ENCODE measurements around the gene TGFBR1. TPM values are rescaled to one million over a fixed set of nuclear protein-coding genes. Genes with fewer than 3 reads are reported as not detected.

Gene TGFBR1
- total RNA-seq, 3 donors from 2014 or later, result 23.7 to 71.6 (median 24.7) TPM

- H3K4me3 ChIP-seq, result no peak overlapping the region
- peaks cover 13% of the 10 kb centered on the region for H3K4me1 ChIP-seq (ENCODE audit: low read depth)
- intact Hi-C loops (cut with DNase I, micrococcal nuclease), result no loop called here
- H3K9me3 ChIP-seq, result no peaks in the 10 kb centered on the region
- no peak for TF ChIP-seq CTCF (IDR thresholded peaks at IDR 0.05)
- ATAC-seq (peak; percentile 59), DNase-seq (peak in 1 of 3 donors; percentile 11)
- H3K36me3 ChIP-seq (ENCODE audit: low read depth), result no peaks in the 10 kb centered on the region
Measured at GRCh38 chr9:99112750-99113413, 8.0 kb downstream of the TGFBR1 start.

GRCh38 chr9:99113414-99114048 is 8.6 kb downstream of the TGFBR1 start:
- Histone ChIP-seq H3K9me3 (no peaks in the 10 kb centered on the region), H3K36me3 (ENCODE audit: low read depth) (no peaks in the 10 kb centered on the region), H3K4me1 (ENCODE audit: low read depth) (peaks cover 12% of the 10 kb centered on the region), H3K4me3 (no peak overlapping the region)
- no peak for ATAC-seq
- TF ChIP-seq CTCF (IDR thresholded peaks at IDR 0.05), result no peak
- DNase-seq, result no peak
- intact Hi-C loops (cut with DNase I, micrococcal nuclease), result no loop called here

GRCh38 chr9:99114049-99114440 is 9.1 kb downstream of the TGFBR1 start:
- H3K4me3 ChIP-seq, result no peak overlapping the region
- TF ChIP-seq CTCF (IDR thresholded peaks at IDR 0.05), result no peak
- no peaks in the 10 kb centered on the region for H3K9me3 ChIP-seq
- intact Hi-C loops (cut with DNase I, micrococcal nuclease), result no loop called here
- ATAC-seq (no peak), DNase-seq (no peak)
- no peaks in the 10 kb centered on the region for H3K36me3 ChIP-seq (ENCODE audit: low read depth)
- H3K4me1 ChIP-seq (ENCODE audit: low read depth), result peaks cover 12% of the 10 kb centered on the region

GRCh38 chr9:99114846-99115500 is 10.1 kb downstream of the TGFBR1 start:
- ATAC-seq (no peak), DNase-seq (no peak)
- intact Hi-C loops (cut with DNase I, micrococcal nuclease), result no loop called here
- no peaks in the 10 kb centered on the region for H3K9me3 ChIP-seq
- TF ChIP-seq CTCF (IDR thresholded peaks at IDR 0.05), result no peak
- no peak overlapping the region for H3K4me3 ChIP-seq
- H3K4me1 ChIP-seq (ENCODE audit: low read depth), result peaks cover 12% of the 10 kb centered on the region
- H3K36me3 ChIP-seq (ENCODE audit: low read depth), result no peaks in the 10 kb centered on the region

GRCh38 chr9:99116003-99116411 is 11.1 kb downstream of the TGFBR1 start:
- no peak for TF ChIP-seq CTCF (IDR thresholded peaks at IDR 0.05)
- ATAC-seq (no peak), DNase-seq (no peak)
- H3K9me3 ChIP-seq, result no peaks in the 10 kb centered on the region
- no peaks in the 10 kb centered on the region for H3K36me3 ChIP-seq (ENCODE audit: low read depth)
- intact Hi-C loops (cut with DNase I, micrococcal nuclease), result no loop called here
- no peak overlapping the region for H3K4me3 ChIP-seq
- peaks cover 12% of the 10 kb centered on the region for H3K4me1 ChIP-seq (ENCODE audit: low read depth)
